Measurements from ENCODE around the gene ORAI3. TPM values are rescaled to one million over a fixed set of nuclear protein-coding genes. Genes with fewer than 3 reads are reported as not detected.
A peak's percentile ranks its signal among the peaks of the same experiment; 100 is the strongest.

ORAI3 gene
- polyA plus RNA-seq, 4 donors = 6.2 to 38.1 (median 8.6) TPM

GRCh38 chr16:30921459-30921747, 27.5 kb upstream of the ORAI3 start:
- DNase-seq (no peak), FAIRE-seq (no peak)
- H3K4me1 ChIP-seq (ENCODE audit: control insufficient read depth in 3 of 3, insufficient read depth in 2 of 3, low read depth in 1 of 3, low read length in 2 of 3) = peaks cover 0 to 6% (median 5%) of the 10 kb centered on the region in 3 donors
- WGBS, 3 donors = 22 to 25% (median 25%) methylated on average over 6 of the region's 6 CpGs
- peak overlapping the region; percentile 72 to 98 (median 92) for H3K27ac ChIP-seq (ENCODE audit: low read depth in 1 of 3, low read length in 2 of 3)
- H3K36me3 ChIP-seq (ENCODE audit: control insufficient read depth in 3 of 3, insufficient read depth in 2 of 3, low read depth in 1 of 3, low read length in 3 of 3) = peaks cover 0 to 13% (median 0%) of the 10 kb centered on the region in 3 donors
- H3K4me3 ChIP-seq (ENCODE audit: low read depth in 1 of 3, low read length in 3 of 3) = peak overlapping the region in 2 of 3 donors; percentile 58 to 66
- H3K9me3 ChIP-seq (ENCODE audit: control insufficient read depth in 2 of 2, insufficient read depth in 1 of 2, low read depth in 1 of 2, low read length in 1 of 2) = no peaks in the 10 kb centered on the region
- H3K27me3 ChIP-seq (ENCODE audit: control insufficient read depth in 3 of 3, insufficient read depth in 3 of 3, low read length in 3 of 3) = no peaks in the 10 kb centered on the region

GRCh38 chr16:30921748-30922419, 27.0 kb upstream of the ORAI3 start:
- no peaks in the 10 kb centered on the region for H3K27me3 ChIP-seq (ENCODE audit: control insufficient read depth in 3 of 3, insufficient read depth in 3 of 3, low read length in 3 of 3)
- peak overlapping the region; percentile 72 to 98 (median 92) for H3K27ac ChIP-seq (ENCODE audit: low read depth in 1 of 3, low read length in 2 of 3)
- H3K4me1 ChIP-seq (ENCODE audit: control insufficient read depth in 3 of 3, insufficient read depth in 2 of 3, low read depth in 1 of 3, low read length in 2 of 3) = peaks cover 0 to 6% (median 5%) of the 10 kb centered on the region in 3 donors
- DNase-seq = peak; percentile 84 to 96
- peak overlapping the region in 2 of 3 donors; percentile 58 to 66 for H3K4me3 ChIP-seq (ENCODE audit: low read depth in 1 of 3, low read length in 3 of 3)
- peaks cover 0 to 18% (median 0%) of the 10 kb centered on the region in 3 donors for H3K36me3 ChIP-seq (ENCODE audit: control insufficient read depth in 3 of 3, insufficient read depth in 2 of 3, low read depth in 1 of 3, low read length in 3 of 3)
- WGBS, 3 donors = 0% methylated on average over 36 to 37 of the region's 37 CpGs
- no peak for FAIRE-seq
- no peaks in the 10 kb centered on the region for H3K9me3 ChIP-seq (ENCODE audit: control insufficient read depth in 2 of 2, insufficient read depth in 1 of 2, low read depth in 1 of 2, low read length in 1 of 2)

GRCh38 chr16:30922420-30922959, 26.4 kb upstream of the ORAI3 start:
- 0 to 1% (median 0%) methylated on average over 42 of the region's 42 CpGs for whole genome bisulfite sequencing, 3 donors
- Histone ChIP-seq H3K36me3 (ENCODE audit: control insufficient read depth in 3 of 3, insufficient read depth in 2 of 3, low read depth in 1 of 3, low read length in 3 of 3) (peaks cover 0 to 24% (median 0%) of the 10 kb centered on the region in 3 donors), H3K4me1 (ENCODE audit: control insufficient read depth in 3 of 3, insufficient read depth in 2 of 3, low read depth in 1 of 3, low read length in 2 of 3) (peaks cover 0 to 6% (median 5%) of the 10 kb centered on the region in 3 donors), H3K27me3 (ENCODE audit: control insufficient read depth in 3 of 3, insufficient read depth in 3 of 3, low read length in 3 of 3) (no peaks in the 10 kb centered on the region), H3K4me3 (ENCODE audit: low read depth in 1 of 3, low read length in 3 of 3) (peak overlapping the region; percentile 43 to 79 (median 66)), H3K27ac (ENCODE audit: low read depth in 1 of 3, low read length in 2 of 3) (peak overlapping the region; percentile 91 to 98 (median 92)), H3K9me3 (ENCODE audit: control insufficient read depth in 2 of 2, insufficient read depth in 1 of 2, low read depth in 1 of 2, low read length in 1 of 2) (no peaks in the 10 kb centered on the region)
- DNase-seq (peak; percentile 100), FAIRE-seq (peak; percentile 83)

GRCh38 chr16:30922960-30923535, 25.8 kb upstream of the ORAI3 start:
- FAIRE-seq (no peak), DNase-seq (peak; percentile 100)
- H3K9me3 ChIP-seq (ENCODE audit: control insufficient read depth in 2 of 2, insufficient read depth in 1 of 2, low read depth in 1 of 2, low read length in 1 of 2) = no peaks in the 10 kb centered on the region
- WGBS, 3 donors = 0 to 1% (median 0%) methylated on average over 27 to 33 of the region's 33 CpGs
- peak overlapping the region; percentile 91 to 98 (median 92) for H3K27ac ChIP-seq (ENCODE audit: low read depth in 1 of 3, low read length in 2 of 3)
- peaks cover 0 to 6% (median 5%) of the 10 kb centered on the region in 3 donors for H3K4me1 ChIP-seq (ENCODE audit: control insufficient read depth in 3 of 3, insufficient read depth in 2 of 3, low read depth in 1 of 3, low read length in 2 of 3)
- peaks cover 0 to 30% (median 0%) of the 10 kb centered on the region in 3 donors for H3K36me3 ChIP-seq (ENCODE audit: control insufficient read depth in 3 of 3, insufficient read depth in 2 of 3, low read depth in 1 of 3, low read length in 3 of 3)
- H3K27me3 ChIP-seq (ENCODE audit: control insufficient read depth in 3 of 3, insufficient read depth in 3 of 3, low read length in 3 of 3) = no peaks in the 10 kb centered on the region
- peak overlapping the region; percentile 74 to 86 (median 79) for H3K4me3 ChIP-seq (ENCODE audit: low read depth in 1 of 3, low read length in 3 of 3)

- peak within 1 kb of the TSS; percentile 74 to 86 (median 79) for H3K4me3 ChIP-seq (ENCODE audit: low read depth in 1 of 3, low read length in 3 of 3)
- DNase-seq (no peak), FAIRE-seq (no peak)
- H3K27ac ChIP-seq (ENCODE audit: low read depth in 1 of 3, low read length in 2 of 3) = peak within 1 kb of the TSS; percentile 91 to 98 (median 92)
- H3K4me1 ChIP-seq (ENCODE audit: control insufficient read depth in 3 of 3, insufficient read depth in 2 of 3, low read depth in 1 of 3, low read length in 2 of 3) = peaks cover 0 to 6% (median 5%) of the 10 kb centered on the region in 3 donors
- H3K27me3 ChIP-seq (ENCODE audit: control insufficient read depth in 3 of 3, insufficient read depth in 3 of 3, low read length in 3 of 3) = no peaks in the 10 kb centered on the region
- no peaks in the 10 kb centered on the region for H3K9me3 ChIP-seq (ENCODE audit: control insufficient read depth in 2 of 2, insufficient read depth in 1 of 2, low read depth in 1 of 2, low read length in 1 of 2)
- WGBS, 3 donors = 0 to 1% (median 0%) methylated on average over 7 to 31 of the region's 31 CpGs
- H3K36me3 ChIP-seq (ENCODE audit: control insufficient read depth in 3 of 3, insufficient read depth in 2 of 3, low read depth in 1 of 3, low read length in 3 of 3) = peaks cover 0 to 34% (median 0%) of the 10 kb centered on the region in 3 donors
These were observed 25.3 kb upstream of the ORAI3 start, which contains the start of gene FBXL19 for GRCh38 chr16:30923554-30924075. FBXL19 (plus strand) TSS chr16:30923572; CDS start chr16:30925755, 2,183 bp downstream.

- Histone ChIP-seq H3K27ac (ENCODE audit: low read depth in 1 of 3, low read length in 2 of 3) (peak overlapping the region in 1 of 3 donors; percentile 72), H3K4me3 (ENCODE audit: low read depth in 1 of 3, low read length in 3 of 3) (peak overlapping the region; percentile 74 to 86 (median 79)), H3K4me1 (ENCODE audit: control insufficient read depth in 3 of 3, insufficient read depth in 2 of 3, low read depth in 1 of 3, low read length in 2 of 3) (peaks cover 0 to 6% (median 5%) of the 10 kb centered on the region in 3 donors), H3K36me3 (ENCODE audit: control insufficient read depth in 3 of 3, insufficient read depth in 2 of 3, low read depth in 1 of 3, low read length in 3 of 3) (peaks cover 0 to 40% (median 0%) of the 10 kb centered on the region in 3 donors), H3K9me3 (ENCODE audit: control insufficient read depth in 2 of 2, insufficient read depth in 1 of 2, low read depth in 1 of 2, low read length in 1 of 2) (no peaks in the 10 kb centered on the region), H3K27me3 (ENCODE audit: control insufficient read depth in 3 of 3, insufficient read depth in 3 of 3, low read length in 3 of 3) (no peaks in the 10 kb centered on the region)
- FAIRE-seq (no peak), DNase-seq (peak in 1 of 2 donors; percentile 41)
- WGBS, 3 donors = 3 to 17% (median 12%) methylated on average over 9 to 53 of the region's 53 CpGs
These were observed 24.6 kb upstream of the ORAI3 start for GRCh38 chr16:30924076-30924912.

GRCh38 chr16:30924913-30925631, 23.8 kb upstream of the ORAI3 start:
- Histone ChIP-seq H3K4me3 (ENCODE audit: low read depth in 1 of 3, low read length in 3 of 3) (peak overlapping the region in 1 of 3 donors; percentile 86), H3K4me1 (ENCODE audit: control insufficient read depth in 3 of 3, insufficient read depth in 2 of 3, low read depth in 1 of 3, low read length in 2 of 3) (peaks cover 0 to 6% (median 5%) of the 10 kb centered on the region in 3 donors)

More at GRCh38 chr16:30924913-30925631, 23.8 kb upstream of the ORAI3 start:
- WGBS, 3 donors = 74 to 78% (median 75%) methylated on average over 11 of the region's 11 CpGs
- H3K27ac ChIP-seq (ENCODE audit: low read depth in 1 of 3, low read length in 2 of 3) = no peak overlapping the region
- FAIRE-seq (no peak), DNase-seq (no peak)
- H3K9me3 ChIP-seq (ENCODE audit: control insufficient read depth in 2 of 2, insufficient read depth in 1 of 2, low read depth in 1 of 2, low read length in 1 of 2) = no peaks in the 10 kb centered on the region
- no peaks in the 10 kb centered on the region for H3K27me3 ChIP-seq (ENCODE audit: control insufficient read depth in 3 of 3, insufficient read depth in 3 of 3, low read length in 3 of 3)
- H3K36me3 ChIP-seq (ENCODE audit: control insufficient read depth in 3 of 3, insufficient read depth in 2 of 3, low read depth in 1 of 3, low read length in 3 of 3) = peaks cover 0 to 45% (median 3%) of the 10 kb centered on the region in 3 donors

All from small intestine (tissue), 7 donors.